Fibroblast of lung (primary cell): ENCODE measurements around the gene CAMTA1.

Source experiments
- EZH2 ChIP-seq: IDR thresholded peaks from 2 replicates; pipeline ENCODE4 v1.5.1; 2012; ENCODE audit warnings: low read length, control low read depth, mild to moderate bottlenecking; ENCODE audit errors: missing control alignments
- TF ChIP-seq, protein P1 (sequence below), 2 donors: IDR thresholded peaks in 1 of 2; conservative IDR thresholded peaks in 1 of 2; 1 replicate in 1 of 2; 2 replicates in 1 of 2; pipeline ENCODE4 v1.5.1; 2011 to 2012; ENCODE audit warnings: low read length in 2 of 2, control low read depth in 1 of 2, inconsistent platforms in 1 of 2, low read depth in 1 of 2, mild to moderate bottlenecking in 1 of 2

DNA sequence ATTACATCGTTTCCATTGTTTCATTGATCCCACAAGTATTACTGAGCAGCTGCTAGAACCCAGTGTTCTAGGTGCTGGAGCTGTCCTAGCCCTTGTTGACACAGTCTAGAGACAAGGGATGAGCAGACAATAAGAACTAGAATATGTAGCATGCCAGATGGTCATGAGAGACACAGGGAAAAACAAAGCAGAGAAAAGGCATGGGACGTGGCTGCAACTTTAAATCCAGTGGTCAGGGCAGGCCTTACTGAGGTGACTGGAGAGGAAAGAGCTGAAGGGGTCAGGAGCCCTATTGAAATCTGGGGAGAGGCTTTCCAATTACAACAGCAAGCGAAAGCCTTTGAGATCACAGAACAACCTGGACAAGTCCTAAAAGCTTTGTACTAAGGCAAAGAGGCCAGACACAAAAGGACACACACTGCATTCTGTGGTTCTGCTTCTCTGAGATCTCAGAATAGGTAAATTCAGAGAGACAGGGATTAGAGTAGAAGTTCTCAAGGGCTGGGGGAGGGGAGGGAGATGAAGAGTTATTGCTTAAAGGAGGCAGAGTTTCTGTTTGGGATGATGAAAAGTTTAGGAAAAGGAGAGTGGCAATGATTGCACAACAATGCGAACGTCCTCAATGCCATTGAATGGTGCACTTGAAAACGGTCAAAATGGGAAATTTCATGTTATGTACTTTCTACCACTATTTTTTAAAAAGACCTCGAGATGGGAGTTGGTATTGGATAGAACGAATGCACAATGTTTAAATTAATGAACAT, 518.5 kb downstream of the CAMTA1 start:
- TF ChIP-seq, protein P1, sequence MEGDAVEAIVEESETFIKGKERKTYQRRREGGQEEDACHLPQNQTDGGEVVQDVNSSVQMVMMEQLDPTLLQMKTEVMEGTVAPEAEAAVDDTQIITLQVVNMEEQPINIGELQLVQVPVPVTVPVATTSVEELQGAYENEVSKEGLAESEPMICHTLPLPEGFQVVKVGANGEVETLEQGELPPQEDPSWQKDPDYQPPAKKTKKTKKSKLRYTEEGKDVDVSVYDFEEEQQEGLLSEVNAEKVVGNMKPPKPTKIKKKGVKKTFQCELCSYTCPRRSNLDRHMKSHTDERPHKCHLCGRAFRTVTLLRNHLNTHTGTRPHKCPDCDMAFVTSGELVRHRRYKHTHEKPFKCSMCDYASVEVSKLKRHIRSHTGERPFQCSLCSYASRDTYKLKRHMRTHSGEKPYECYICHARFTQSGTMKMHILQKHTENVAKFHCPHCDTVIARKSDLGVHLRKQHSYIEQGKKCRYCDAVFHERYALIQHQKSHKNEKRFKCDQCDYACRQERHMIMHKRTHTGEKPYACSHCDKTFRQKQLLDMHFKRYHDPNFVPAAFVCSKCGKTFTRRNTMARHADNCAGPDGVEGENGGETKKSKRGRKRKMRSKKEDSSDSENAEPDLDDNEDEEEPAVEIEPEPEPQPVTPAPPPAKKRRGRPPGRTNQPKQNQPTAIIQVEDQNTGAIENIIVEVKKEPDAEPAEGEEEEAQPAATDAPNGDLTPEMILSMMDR (conservative IDR thresholded peaks at IDR 0.05 in 1 of 2, IDR thresholded peaks at IDR 0.05 in 1 of 2; ENCODE audit: low read depth in 1 of 2, low read length in 2 of 2) = no peak
- no peak for TF ChIP-seq EZH2
